DOHH2 (cell line): ENCODE data around the gene KCNK15.

Experiments used
- EZH2phosphoT487 ChIP-seq: fragments of 200-600 bp; sonication (generic); IDR thresholded peaks from 2 replicates; pipeline ENCODE4 v1.6.1; 2017; ENCODE audit warnings: borderline replicate concordance, mild to moderate bottlenecking, antibody characterized with exemption, low read length, moderate library complexity, mixed read lengths
- TF ChIP-seq, protein P1 (sequence below): fragments of 200-600 bp; sonication (generic); IDR thresholded peaks from one replicate; pipeline ENCODE4 v1.5.1; 2014; ENCODE audit warnings: antibody characterized with exemption, mild to moderate bottlenecking, low read depth, low read length; ENCODE audit not compliant: poor library complexity, severe bottlenecking

DNA sequence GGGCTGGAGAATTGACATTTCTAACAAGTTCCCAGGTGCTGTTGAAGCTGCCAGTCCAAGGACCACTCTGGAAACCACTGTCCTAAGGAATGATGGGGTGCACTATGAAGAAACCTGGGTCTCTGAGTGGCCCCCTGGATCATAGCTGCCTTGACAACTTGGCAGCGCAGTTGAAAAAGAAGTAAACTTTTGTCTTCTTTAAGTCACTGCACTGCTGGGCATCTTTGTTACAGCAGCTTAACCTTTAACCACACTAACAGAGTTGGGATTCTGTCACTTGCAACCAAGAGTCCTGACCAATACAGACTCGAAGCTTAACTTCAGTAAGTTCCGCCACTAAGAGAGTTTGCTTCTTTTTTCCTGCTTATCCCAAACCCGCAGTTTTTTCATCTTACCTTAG is 8.5 kb upstream of the KCNK15 start:
- TF ChIP-seq, protein P1, sequence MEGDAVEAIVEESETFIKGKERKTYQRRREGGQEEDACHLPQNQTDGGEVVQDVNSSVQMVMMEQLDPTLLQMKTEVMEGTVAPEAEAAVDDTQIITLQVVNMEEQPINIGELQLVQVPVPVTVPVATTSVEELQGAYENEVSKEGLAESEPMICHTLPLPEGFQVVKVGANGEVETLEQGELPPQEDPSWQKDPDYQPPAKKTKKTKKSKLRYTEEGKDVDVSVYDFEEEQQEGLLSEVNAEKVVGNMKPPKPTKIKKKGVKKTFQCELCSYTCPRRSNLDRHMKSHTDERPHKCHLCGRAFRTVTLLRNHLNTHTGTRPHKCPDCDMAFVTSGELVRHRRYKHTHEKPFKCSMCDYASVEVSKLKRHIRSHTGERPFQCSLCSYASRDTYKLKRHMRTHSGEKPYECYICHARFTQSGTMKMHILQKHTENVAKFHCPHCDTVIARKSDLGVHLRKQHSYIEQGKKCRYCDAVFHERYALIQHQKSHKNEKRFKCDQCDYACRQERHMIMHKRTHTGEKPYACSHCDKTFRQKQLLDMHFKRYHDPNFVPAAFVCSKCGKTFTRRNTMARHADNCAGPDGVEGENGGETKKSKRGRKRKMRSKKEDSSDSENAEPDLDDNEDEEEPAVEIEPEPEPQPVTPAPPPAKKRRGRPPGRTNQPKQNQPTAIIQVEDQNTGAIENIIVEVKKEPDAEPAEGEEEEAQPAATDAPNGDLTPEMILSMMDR, result no peak
- no peak for TF ChIP-seq EZH2phosphoT487
